GM12878 (cell line): Measurements from ENCODE around the gene SCIMP. TPM values are rescaled to one million over a fixed set of nuclear protein-coding genes. Genes with fewer than 3 reads are reported as not detected.

Source experiments
- ATAC-seq: fragments of 200-7000 bp; cut with Tn5 transposase; 3 replicates; pipeline ENCODE4 v1.9.1; 2020; ENCODE audit warnings: mild to moderate bottlenecking, moderate library complexity
- BruUV-seq: library from RNA; stranded (reverse); fragments of 400-500 nt; replicated peaks from 2 replicates; lab custom pipeline; 2021; lab: Mats Ljungman, UMichigan
- CTCF ChIA-PET: fragments of 300-600 bp; sonication (Branson Sonifier 250); formaldehyde crosslinking; extraction: SDS; loops from one replicate; lab custom pipeline; 2021; ENCODE audit warnings: inconsistent platforms; lab: Yijun Ruan, JAX
- POLR2A ChIA-PET: fragments of 350-600 bp; formaldehyde crosslinking; extraction: SDS; loops from one replicate; lab custom pipeline; 2021; ENCODE audit warnings: inconsistent platforms; lab: Charles Lee
- RAD21 ChIA-PET: fragments of 300-600 bp; sonication (Branson Sonifier 250); formaldehyde crosslinking; loops from one replicate; lab custom pipeline; 2023; ENCODE audit warnings: antibody characterized with exemption; ENCODE audit not compliant: unreplicated experiment; lab: Charles Lee
- SMC1A ChIA-PET: fragments of 300-600 bp; sonication (Branson Sonifier 250); formaldehyde crosslinking; loops from one replicate; lab custom pipeline; 2023; ENCODE audit not compliant: unreplicated experiment, uncharacterized antibody; lab: Charles Lee
- DNase-seq: peaks from one replicate; pipeline ENCODE4 v3.0.0-alpha.2; 2011; ENCODE audit warnings: low read depth, low spot score
- FAIRE-seq: peaks from 3 replicates; lab custom pipeline; 2011; peaks lifted over from hg19 to GRCh38; lab: Jason Lieb, UNC
- H2AFZ ChIP-seq: 2 replicates; pipeline ENCODE4 v1.6.0; 2011; ENCODE audit warnings: low read depth, low read length, control low read depth; ENCODE audit not compliant: control insufficient read depth
- H3K27ac ChIP-seq: 2 replicates; pipeline ENCODE4 v1.5.1; 2011; ENCODE audit warnings: control low read depth; ENCODE audit not compliant: control insufficient read depth, insufficient read depth
- H3K27me3 ChIP-seq, 2 experiments: replicated peaks in 1 of 2; 2 replicates each; pipeline versions ENCODE4 v1.6.0 to v1.6.1; 2011; ENCODE audit warnings: low read length in 1 of 2; ENCODE audit not compliant: control insufficient read depth in 2 of 2, insufficient read depth in 2 of 2
- H3K36me3 ChIP-seq, 2 experiments: 2 replicates each; pipeline ENCODE4 v1.5.1; 2011; ENCODE audit warnings: low read length in 1 of 2; ENCODE audit not compliant: control insufficient read depth in 2 of 2, insufficient read depth in 2 of 2
- H3K4me1 ChIP-seq: 2 replicates; pipeline ENCODE4 v1.6.1; 2011; ENCODE audit warnings: mild to moderate bottlenecking, low read length, moderate library complexity, mixed read lengths; ENCODE audit not compliant: control insufficient read depth, insufficient read depth
- H3K4me2 ChIP-seq: 2 replicates; pipeline ENCODE4 v1.6.0; 2011; ENCODE audit warnings: control low read depth; ENCODE audit not compliant: control insufficient read depth, insufficient read depth
- H3K4me3 ChIP-seq: fragments of 200-600 bp; sonication (generic); 2 replicates; pipeline ENCODE4 v1.5.1; 2016
- H3K79me2 ChIP-seq: 2 replicates; pipeline ENCODE4 v1.6.0; 2011; ENCODE audit warnings: low read length; ENCODE audit not compliant: control insufficient read depth, insufficient read depth
- H3K9ac ChIP-seq: 2 replicates; pipeline ENCODE4 v1.8.0; 2011; ENCODE audit warnings: low read length, control low read depth, mixed read lengths; ENCODE audit not compliant: control insufficient read depth, insufficient read depth
- H3K9me3 ChIP-seq: replicated peaks from 3 replicates; pipeline ENCODE4 v1.5.1; 2011; ENCODE audit warnings: mild to moderate bottlenecking, low read length; ENCODE audit not compliant: control insufficient read depth, insufficient read depth
- H4K20me1 ChIP-seq: 2 replicates; pipeline ENCODE4 v1.6.0; 2011; ENCODE audit not compliant: control insufficient read depth, insufficient read depth
- ATF7 ChIP-seq: fragments of 450-650 bp; IDR thresholded peaks from 2 replicates; pipeline ENCODE4 v1.6.1; 2016; ENCODE audit warnings: low read depth, mild to moderate bottlenecking
- BMI1 ChIP-seq: fragments of 450-650 bp; IDR thresholded peaks from 2 replicates; pipeline ENCODE4 v1.6.1; 2016; ENCODE audit warnings: mild to moderate bottlenecking, moderate library complexity, borderline replicate concordance
- CHD2 ChIP-seq: IDR thresholded peaks from 2 replicates; pipeline ENCODE4 v1.6.1; 2011; ENCODE audit warnings: low read depth, low read length, improper control_type of control experiment, borderline replicate concordance
- DPF2 ChIP-seq: fragments of 450-650 bp; IDR thresholded peaks from 2 replicates; pipeline ENCODE4 v1.6.1; 2017; ENCODE audit warnings: mild to moderate bottlenecking
- ELK1 ChIP-seq: IDR thresholded peaks from 2 replicates; pipeline ENCODE4 v1.6.1; 2012; ENCODE audit warnings: low read depth, low read length, improper control_type of control experiment
- EP300 ChIP-seq, 2 experiments: fragments of 150-350 bp in 1 of 2; IDR thresholded peaks; 2 replicates each; pipeline ENCODE4 v1.6.1; 2011 to 2012; ENCODE audit warnings: low read depth in 2 of 2, low read length in 2 of 2, borderline replicate concordance in 1 of 2, improper control_type of control experiment in 1 of 2, inconsistent platforms in 1 of 2; ENCODE audit not compliant: control insufficient read depth in 1 of 2
- HSF1 ChIP-seq: fragments of 150-350 bp; IDR thresholded peaks from 2 replicates; pipeline ENCODE4 v1.6.1; 2014; ENCODE audit warnings: mild to moderate bottlenecking, low read depth, low read length
- KAT2A ChIP-seq: conservative IDR thresholded peaks from 2 replicates; pipeline ENCODE4 v1.6.1; 2011; ENCODE audit warnings: low read depth, low read length; ENCODE audit not compliant: control insufficient read depth
- NFIC ChIP-seq: IDR thresholded peaks from 2 replicates; pipeline ENCODE4 v1.6.1; 2012; ENCODE audit warnings: low read depth, mild to moderate bottlenecking, inconsistent platforms, low read length, moderate library complexity
- NR2C1 ChIP-seq: fragments of 450-650 bp; IDR thresholded peaks from 2 replicates; pipeline ENCODE4 v1.6.1; 2017; ENCODE audit warnings: antibody characterized with exemption, mild to moderate bottlenecking, moderate library complexity
- NR2C2 ChIP-seq: IDR thresholded peaks from 2 replicates; pipeline ENCODE4 v1.6.1; 2011; ENCODE audit warnings: borderline replicate concordance, low read depth; ENCODE audit not compliant: control insufficient read depth, insufficient read length
- NRF1 ChIP-seq: conservative IDR thresholded peaks from 2 replicates; pipeline ENCODE4 v1.6.1; 2011; ENCODE audit warnings: mild to moderate bottlenecking, low read depth, low read length, improper control_type of control experiment
- PKNOX1 ChIP-seq: fragments of 450-650 bp; IDR thresholded peaks from 2 replicates; pipeline ENCODE4 v1.6.1; 2016; ENCODE audit warnings: mild to moderate bottlenecking
- RUNX3 ChIP-seq: IDR thresholded peaks from 2 replicates; pipeline ENCODE4 v1.6.1; 2012; ENCODE audit warnings: low read length, inconsistent platforms
- SIN3A ChIP-seq: IDR thresholded peaks from 2 replicates; pipeline ENCODE4 v1.6.1; 2012; ENCODE audit warnings: low read depth, low read length, improper control_type of control experiment
- SMAD5 ChIP-seq: IDR thresholded peaks from 2 replicates; pipeline ENCODE4 v1.6.1; 2016; ENCODE audit warnings: antibody characterized with exemption, low read depth
- SMARCA5 ChIP-seq: fragments of 450-650 bp; IDR thresholded peaks from 2 replicates; pipeline ENCODE4 v1.6.1; 2017; ENCODE audit warnings: mild to moderate bottlenecking
- TBL1XR1 ChIP-seq: IDR thresholded peaks from 2 replicates; pipeline ENCODE4 v1.6.1; 2012; ENCODE audit warnings: low read depth, low read length, improper control_type of control experiment
- USF2 ChIP-seq: IDR thresholded peaks from 2 replicates; pipeline ENCODE4 v1.6.1; 2011; ENCODE audit warnings: low read depth, low read length, improper control_type of control experiment, borderline replicate concordance
- YBX1 ChIP-seq: fragments of 450-650 bp; IDR thresholded peaks from 2 replicates; pipeline ENCODE4 v1.6.1; 2016; ENCODE audit warnings: antibody characterized with exemption
- WGBS: methylation state at CpG from one replicate; pipeline ENCODE4 v1.1.6; 2016; ENCODE audit warnings: low lambda C conversion rate; ENCODE audit not compliant: insufficient replicate concordance, insufficient coverage; ENCODE audit errors: missing lambda C conversion rate; 5-methylcytosine and 5-hydroxymethylcytosine counted together
- in situ Hi-C: fragments of 300-500 bp; cut with MboI; formaldehyde crosslinking; loops from 9 replicates; pipeline ENCODE4 v1.14.3; 2018; ENCODE audit warnings: mixed read lengths
- intact Hi-C: fragments of 100-400 bp; cut with micrococcal nuclease; formaldehyde crosslinking; loops from one replicate; pipeline ENCODE4 v1.14.2; 2022; ENCODE audit not compliant: unreplicated experiment
- polyA plus RNA-seq, 11 experiments: library from polyadenylated mRNA; depleted of rRNA in 4 of 11; unstranded in 6 of 11; stranded (reverse) in 5 of 11; fragments of >200 nt; fragmentation: Nextera tagmentation in 4 of 11; fragmentation: Illumina TruSeq in 1 of 11; extraction: Ambion mirVana in 4 of 11; extraction: Trizol in 1 of 11; gene quantifications; 1 replicate in 1 of 11; 2 replicates in 10 of 11; pipeline versions ENCODE4 v1.2.1 to v1.2.3, GENCODE V29; 2011 to 2016; ENCODE audit warnings: inconsistent platforms in 2 of 11, missing spikeins in 2 of 11, low read depth in 1 of 11
- total RNA-seq, 4 experiments: library from RNA; depleted of rRNA in 3 of 4; stranded (reverse); fragments of >200 nt in 3 of 4; fragmentation: Illumina TruSeq in 1 of 4; extraction: Trizol in 1 of 4; gene quantifications; 2 replicates each; pipeline versions ENCODE4 v1.2.1 to v1.2.3, GENCODE V29; 2013 to 2021

SCIMP gene
- total and polyA plus RNA-seq, 10 of the 15 experiments (the other 5 are each of a cell fraction or from before 2014, with no cell fraction given), result 56.7 to 151 (median 95.0) TPM

- no peak for TF ChIP-seq NFIC
- TF ChIP-seq YBX1, result no peak
Observed at GRCh38 chr17:5269241-5269960, 34.7 kb upstream of the SCIMP start (continued).

GRCh38 chr17:5264893-5265292 lies 30.2 kb upstream of the SCIMP start:
- Histone ChIP-seq H4K20me1 (no peaks in the 10 kb centered on the region), H2AFZ (no peak overlapping the region), H3K36me3 (no peaks in the 10 kb centered on the region), H3K9me3 (no peaks in the 10 kb centered on the region), H3K9ac (no peak overlapping the region), H3K4me3 (no peak overlapping the region), H3K27ac (no peak overlapping the region), H3K27me3 (no peaks in the 10 kb centered on the region), H3K4me1 (no peaks in the 10 kb centered on the region), H3K4me2 (no peak overlapping the region), H3K79me2 (no peaks in the 10 kb centered on the region)
- WGBS, result 73% methylated on average over 3 of the region's 3 CpGs
- POLR2A ChIA-PET, result interaction anchor here (0.7 kb wide), 1 partner anchor 24 kb away, joined by 8 read pairs; no protein-coding TSS in a partner anchor
- ATAC-seq (no peak), DNase-seq (no peak), FAIRE-seq (no peak)
- intact Hi-C loops, result no loop called here
- SMC1A ChIA-PET, result no interaction called here
- CTCF ChIA-PET, result interaction anchor here (0.6 to 1.4 kb wide), 3 partner anchors 61 to 174 kb away, joined by 3 to 5 read pairs (median 3); partner anchors contain the start of gene ZNF594
- in situ Hi-C loops, result no loop called here
- no TSS peak for BruUV-seq
- RAD21 ChIA-PET, result interaction anchor here (0.6 kb wide), 1 partner anchor 174 kb away, joined by 3 read pairs; no protein-coding TSS in a partner anchor
- TF ChIP-seq ATF7 (no peak), BMI1 (no peak), HSF1 (no peak), ELK1 (no peak), NR2C1 (no peak), RUNX3 (no peak), EP300 (IDR thresholded peaks at IDR 0.05; ENCODE audit: borderline replicate concordance in 1 of 2, control insufficient read depth in 1 of 2, low read depth in 2 of 2, low read length in 2 of 2) (no peak), TBL1XR1 (no peak), SMAD5 (no peak), DPF2 (no peak), KAT2A (no peak), CHD2 (no peak), SIN3A (no peak), SMARCA5 (no peak), NR2C2 (no peak), PKNOX1 (no peak), USF2 (no peak), NRF1 (no peak)
